HCT116 (cell line): Measurements from ENCODE around the gene ZXDC. TPM values are rescaled to one million over a fixed set of nuclear protein-coding genes. Genes with fewer than 3 reads are reported as not detected.

Experiments
- ATAC-seq: fragments of 200-7000 bp; cut with Tn5 transposase; 2 replicates; pipeline ENCODE4 v1.9.1; 2020; ENCODE audit warnings: mild to moderate bottlenecking, moderate library complexity
- BruUV-seq: library from RNA; stranded (reverse); fragments of 400-500 nt; replicated peaks from 2 replicates; lab custom pipeline; 2021; lab: Mats Ljungman, UMichigan
- CTCF ChIA-PET: fragments of 300-600 bp; sonication (Branson Sonifier 250); formaldehyde crosslinking; loops from one replicate; lab custom pipeline; 2021; ENCODE audit warnings: antibody characterized with exemption; lab: Charles Lee
- POLR2A ChIA-PET: fragments of 300-600, 350-600 bp; sonication (Branson Sonifier 250); formaldehyde crosslinking; loops from one replicate; lab custom pipeline; 2021; ENCODE audit warnings: antibody characterized with exemption; lab: Charles Lee
- RAD21 ChIA-PET, 2 experiments: fragments of 300-600 bp; sonication (Branson Sonifier 250); formaldehyde crosslinking; loops; one replicate each; lab custom pipeline; 2023; ENCODE audit warnings: low total read pairs in 2 of 2; ENCODE audit not compliant: uncharacterized antibody in 2 of 2, unreplicated experiment in 2 of 2, low non-redundant PET in 1 of 2; lab: Charles Lee
- DNase-seq: peaks from one replicate; pipeline ENCODE4 v3.0.0-alpha.2; 2010; ENCODE audit warnings: low read depth, low spot score
- H2AFZ ChIP-seq: fragments of 200-600 bp; shearing (Covaris generic), sonication (generic); 2 replicates; pipeline ENCODE4 v1.6.1; 2017; ENCODE audit warnings: low read depth, mixed run types, mixed read lengths, antibody characterized with exemption, low read length; ENCODE audit not compliant: poor library complexity, severe bottlenecking
- H3K27ac ChIP-seq: 2 replicates; pipeline ENCODE4 v1.5.1; 2012; ENCODE audit warnings: low read depth, low read length
- H3K27me3 ChIP-seq: fragments of 200-600 bp; sonication (generic); 2 replicates; pipeline ENCODE4 v1.6.1; 2016; ENCODE audit warnings: mixed run types, low read length, mixed read lengths; ENCODE audit not compliant: insufficient read depth
- H3K36me3 ChIP-seq, 2 experiments: fragments of 200-500 bp in 1 of 2; fragments of 200-600 bp in 1 of 2; sonication (Bioruptor generic) in 1 of 2; sonication (generic) in 1 of 2; 2 replicates each; pipeline versions ENCODE4 v1.5.1 to v1.6.1; 2014 to 2016; ENCODE audit warnings: low read length in 2 of 2, inconsistent platforms in 1 of 2, mixed read lengths in 1 of 2, mixed run types in 1 of 2; ENCODE audit not compliant: insufficient read depth in 2 of 2, control insufficient read depth in 1 of 2
- H3K4me1 ChIP-seq, 2 experiments: fragments of 200-600 bp in 1 of 2; sonication (generic) in 1 of 2; 2 replicates each; pipeline versions ENCODE4 v1.5.1 to v1.6.1; 2012 to 2017; ENCODE audit warnings: low read length in 2 of 2, inconsistent platforms in 1 of 2, mild to moderate bottlenecking in 1 of 2, mixed read lengths in 1 of 2, mixed run types in 1 of 2, moderate library complexity in 1 of 2; ENCODE audit not compliant: insufficient read depth in 2 of 2, control insufficient read depth in 1 of 2
- H3K4me2 ChIP-seq: fragments of 200-600 bp; sonication (generic); 2 replicates; pipeline ENCODE4 v1.6.1; 2017; ENCODE audit warnings: mixed run types, low read length, mixed read lengths
- H3K4me3 ChIP-seq, 2 experiments: fragments of 200-600 bp in 1 of 2; sonication (generic) in 1 of 2; replicated peaks in 1 of 2; 2 replicates each; pipeline ENCODE4 v1.5.1; 2011 to 2016; ENCODE audit warnings: low read length in 2 of 2, control low read depth in 1 of 2, low read depth in 1 of 2, mild to moderate bottlenecking in 1 of 2, mixed read lengths in 1 of 2, mixed run types in 1 of 2
- H3K79me2 ChIP-seq: fragments of 200-600 bp; sonication (generic); 2 replicates; pipeline ENCODE4 v1.6.1; 2017; ENCODE audit warnings: mild to moderate bottlenecking, mixed run types, low read length, moderate library complexity, mixed read lengths; ENCODE audit not compliant: insufficient read depth
- H3K9ac ChIP-seq: fragments of 200-600 bp; sonication (generic); 2 replicates; pipeline ENCODE4 v1.6.1; 2016; ENCODE audit warnings: low read length, mixed read lengths
- H3K9me2 ChIP-seq: fragments of 200-600 bp; sonication (generic), shearing (Covaris generic); 2 replicates; pipeline ENCODE4 v1.6.1; 2017; ENCODE audit warnings: mixed run types, mild to moderate bottlenecking, moderate library complexity; ENCODE audit not compliant: insufficient read depth
- H3K9me3 ChIP-seq, 2 experiments: fragments of 200-500 bp in 1 of 2; fragments of 200-600 bp in 1 of 2; sonication (Bioruptor generic) in 1 of 2; sonication (generic) in 1 of 2; 2 replicates each; pipeline ENCODE4 v1.6.1; 2014 to 2017; ENCODE audit warnings: low read length in 2 of 2, mixed read lengths in 2 of 2, inconsistent platforms in 1 of 2, low read depth in 1 of 2, mild to moderate bottlenecking in 1 of 2, mixed run types in 1 of 2, moderate library complexity in 1 of 2; ENCODE audit not compliant: control insufficient read depth in 1 of 2, insufficient read depth in 1 of 2
- H4K20me1 ChIP-seq: fragments of 200-600 bp; sonication (generic), shearing (Covaris generic); 2 replicates; pipeline ENCODE4 v1.6.1; 2017; ENCODE audit warnings: mixed run types, mild to moderate bottlenecking, moderate library complexity; ENCODE audit not compliant: insufficient read depth
- ATF3 ChIP-seq: IDR thresholded peaks from 2 replicates; pipeline ENCODE4 v1.6.1; 2012
- CBX3 ChIP-seq: IDR thresholded peaks from 2 replicates; pipeline ENCODE4 v1.6.1; 2012; ENCODE audit warnings: low read depth
- CEBPB ChIP-seq: IDR thresholded peaks from 2 replicates; pipeline ENCODE4 v1.6.1; 2012; ENCODE audit warnings: low read depth
- CTCF ChIP-seq, 3 experiments: fragments of 200-600 bp in 1 of 3; sonication (generic) in 1 of 3; IDR thresholded peaks in 2 of 3; conservative IDR thresholded peaks in 1 of 3; 2 replicates each; pipeline ENCODE4 v1.5.1; 2012 to 2017; ENCODE audit warnings: low read depth in 2 of 3, low read length in 2 of 3, antibody characterized with exemption in 1 of 3, borderline replicate concordance in 1 of 3, control low read depth in 1 of 3, mild to moderate bottlenecking in 1 of 3, mixed read lengths in 1 of 3, mixed run types in 1 of 3, moderate library complexity in 1 of 3; ENCODE audit not compliant: insufficient read depth in 1 of 3
- ELF1 ChIP-seq: IDR thresholded peaks from 2 replicates; pipeline ENCODE4 v1.6.1; 2012; ENCODE audit warnings: low read depth, borderline replicate concordance
- EZH2 ChIP-seq: fragments of 200-600 bp; sonication (generic); IDR thresholded peaks from 2 replicates; pipeline ENCODE4 v1.6.1; 2017; ENCODE audit warnings: antibody characterized with exemption, mixed run types
- EZH2phosphoT487 ChIP-seq: fragments of 200-600 bp; IDR thresholded peaks from 2 replicates; pipeline ENCODE4 v1.6.1; 2018; ENCODE audit warnings: antibody characterized with exemption, borderline replicate concordance
- MAX ChIP-seq: IDR thresholded peaks from 2 replicates; pipeline ENCODE4 v1.6.1; 2012
- POLR2AphosphoS5 ChIP-seq: IDR thresholded peaks from 2 replicates; pipeline ENCODE4 v1.6.1; 2011; ENCODE audit warnings: mild to moderate bottlenecking, low read depth, low read length, moderate library complexity
- REST ChIP-seq: IDR thresholded peaks from 2 replicates; pipeline ENCODE4 v1.6.1; 2012; ENCODE audit warnings: low read depth
- SIN3A ChIP-seq: IDR thresholded peaks from 2 replicates; pipeline ENCODE4 v1.6.1; 2012; ENCODE audit warnings: low read depth
- SP1 ChIP-seq: IDR thresholded peaks from 2 replicates; pipeline ENCODE4 v1.6.1; 2012; ENCODE audit warnings: low read depth
- ZBTB33 ChIP-seq: IDR thresholded peaks from 2 replicates; pipeline ENCODE4 v1.6.1; 2011; ENCODE audit warnings: mild to moderate bottlenecking, low read length, moderate library complexity; ENCODE audit not compliant: insufficient replicate concordance; ENCODE audit errors: extremely low read depth
- ZFX ChIP-seq: fragments of 450-650 bp; IDR thresholded peaks from 2 replicates; pipeline ENCODE4 v1.6.1; 2017
- ZNF274 ChIP-seq: fragments of 200-500 bp; sonication (Bioruptor generic); IDR thresholded peaks from 2 replicates; pipeline ENCODE4 v1.6.1; 2014; ENCODE audit warnings: mild to moderate bottlenecking, low read depth, low read length, inconsistent platforms
- intact Hi-C: fragments of 100-400 bp; cut with micrococcal nuclease; formaldehyde crosslinking; loops from 2 replicates; pipeline ENCODE4 v1.10.0; 2022
- total RNA-seq: library from RNA; stranded (reverse); gene quantifications from one replicate; pipeline ENCODE4 v1.2.1, GENCODE V29; 2021; ENCODE audit not compliant: unreplicated experiment

Gene ZXDC
- total RNA-seq, 1 experiment from 2014 or later, result 29.9 TPM

GRCh38 chr3:126472277-126473006 is 3.2 kb downstream of the ZXDC start:
- POLR2A ChIA-PET, result no interaction called here

More at GRCh38 chr3:126472277-126473006, 3.2 kb downstream of the ZXDC start:
- no peak overlapping the region for H3K9ac ChIP-seq
- H3K4me2 ChIP-seq, result 0 out of 2 replicates have a peak overlapping the region, but pooled peaks have one; percentile 5
- no TSS peak for BruUV-seq
- peaks cover 12 to 35% of the 10 kb centered on the region in 2 experiments for H3K4me1 ChIP-seq
- no peak for TF ChIP-seq MAX
- no peak; the same call in 1 of the 2 replicates for TF ChIP-seq CEBPB
- no peak for TF ChIP-seq POLR2AphosphoS5
- TF ChIP-seq CBX3, result no peak
- no peak for TF ChIP-seq ATF3
- no peak for TF ChIP-seq ZFX
- TF ChIP-seq EZH2, result no peak
- TF ChIP-seq CTCF (IDR thresholded peaks at IDR 0.05 in 2 of 3, conservative IDR thresholded peaks at IDR 0.05 in 1 of 3; ENCODE audit: borderline replicate concordance in 1 of 3, insufficient read depth in 1 of 3, low read depth in 2 of 3, low read length in 2 of 3), result no peak
- no peak for TF ChIP-seq SP1
- no peak for TF ChIP-seq EZH2phosphoT487
- TF ChIP-seq ELF1, result no peak
- no peak for TF ChIP-seq ZBTB33
- no peak for TF ChIP-seq ZNF274
- TF ChIP-seq SIN3A, result no peak
- TF ChIP-seq REST, result no peak
- TF ChIP-seq, all 23 proteins: peak for 0
- Histone ChIP-seq H3K27ac (no peak overlapping the region), H3K27me3 (no peaks in the 10 kb centered on the region), H3K79me2 (peaks cover 75% of the 10 kb centered on the region), H3K9me2 (no peaks in the 10 kb centered on the region), H3K36me3 (peaks cover 35 to 40% of the 10 kb centered on the region in 2 experiments), H2AFZ (no peak overlapping the region), H3K9me3 (no peaks in the 10 kb centered on the region), H4K20me1 (0 out of 2 replicates have a peak, but pooled peaks cover 6% of the 10 kb centered on the region), H3K4me3 (no peak overlapping the region)
- intact Hi-C loops, result loop anchor here (10.0 kb wide), 1 partner anchor 218 kb away; no protein-coding TSS in a partner anchor
- ChIA-PET RAD21 (no interaction called here), CTCF (no interaction called here)
- peak; percentile 12 for DNase-seq
- no peak for ATAC-seq
